IMR-90 (cell line): ENCODE results near the gene PRAMEF9. TPM values are rescaled to one million over a fixed set of nuclear protein-coding genes. Genes with fewer than 3 reads are reported as not detected.
"Not testable (repeated sequence)": the region's sequence is repeated elsewhere in the genome, so short reads cannot be mapped to it uniquely, and the experiment has no call there.

Experiments
- ATAC-seq: fragments of 200-7000 bp; cut with Tn5 transposase; 2 replicates; pipeline ENCODE4 v1.9.1; 2020; ENCODE audit warnings: low read depth, mild to moderate bottlenecking, moderate library complexity
- BruUV-seq: library from RNA; stranded (reverse); fragments of 400-500 nt; replicated peaks from 2 replicates; lab custom pipeline; 2021; lab: Mats Ljungman, UMichigan
- CTCF ChIA-PET: fragments of 300-600 bp; formaldehyde crosslinking; extraction: SDS; loops from one replicate; lab custom pipeline; 2021; ENCODE audit warnings: antibody characterized with exemption; lab: Yijun Ruan, JAX
- POLR2A ChIA-PET: fragments of 300-600 bp; sonication (Branson Sonifier 250); formaldehyde crosslinking; loops from one replicate; lab custom pipeline; 2022; ENCODE audit warnings: antibody characterized with exemption; ENCODE audit not compliant: unreplicated experiment; lab: Charles Lee
- DNase-seq: peaks from one replicate; pipeline ENCODE4 v3.0.0; 2013
- H2AFZ ChIP-seq: replicated peaks from 2 replicates; pipeline ENCODE3; 2013; ENCODE audit warnings: low read length, mild to moderate bottlenecking; ENCODE audit not compliant: poor library complexity
- H2AK5ac ChIP-seq: 2 replicates; pipeline ENCODE4 v1.6.1; 2013; ENCODE audit warnings: low read depth, low read length, inconsistent platforms
- H2AK9ac ChIP-seq: replicated peaks from 2 replicates; pipeline ENCODE3; 2013; ENCODE audit warnings: mild to moderate bottlenecking, low read depth, low read length, moderate library complexity; ENCODE audit not compliant: poor library complexity
- H2BK120ac ChIP-seq: 2 replicates; pipeline ENCODE4 v1.6.1; 2013; ENCODE audit warnings: low read depth, low read length, inconsistent platforms
- H2BK15ac ChIP-seq: 3 replicates; pipeline ENCODE4 v1.6.1; 2013; ENCODE audit warnings: low read depth, low read length, inconsistent platforms
- H2BK20ac ChIP-seq: 2 replicates; pipeline ENCODE4 v1.6.1; 2013; ENCODE audit warnings: low read depth, mild to moderate bottlenecking, inconsistent platforms, low read length, moderate library complexity
- H2BK5ac ChIP-seq: 2 replicates; pipeline ENCODE4 v1.6.1; 2013; ENCODE audit warnings: mild to moderate bottlenecking, low read depth, low read length, inconsistent platforms; ENCODE audit not compliant: poor library complexity, severe bottlenecking
- H3K14ac ChIP-seq: replicated peaks from 2 replicates; pipeline ENCODE4 v1.6.1; 2013; ENCODE audit warnings: low read depth, low read length, inconsistent platforms
- H3K18ac ChIP-seq: 2 replicates; pipeline ENCODE4 v1.6.1; 2013; ENCODE audit warnings: low read depth, low read length, control low read depth
- H3K23ac ChIP-seq: 2 replicates; pipeline ENCODE4 v1.6.1; 2013; ENCODE audit warnings: low read depth, low read length, inconsistent platforms
- H3K27ac ChIP-seq: 2 replicates; pipeline ENCODE4 v1.5.1; 2013; ENCODE audit warnings: mild to moderate bottlenecking, control low read depth, low read length; ENCODE audit not compliant: insufficient read depth
- H3K27me3 ChIP-seq: 2 replicates; pipeline ENCODE4 v1.6.1; 2013; ENCODE audit warnings: low read length; ENCODE audit not compliant: control insufficient read depth, insufficient read depth
- H3K36me3 ChIP-seq: 2 replicates; pipeline ENCODE4 v1.6.1; 2013; ENCODE audit warnings: low read length, mixed read lengths; ENCODE audit not compliant: control insufficient read depth, insufficient read depth
- H3K4ac ChIP-seq: 2 replicates; pipeline ENCODE4 v1.6.1; 2013; ENCODE audit warnings: low read depth, low read length, inconsistent platforms
- H3K4me1 ChIP-seq: 2 replicates; pipeline ENCODE4 v1.6.1; 2013; ENCODE audit warnings: low read length, mixed read lengths; ENCODE audit not compliant: control insufficient read depth, insufficient read depth
- H3K4me2 ChIP-seq: 2 replicates; pipeline ENCODE4 v1.6.1; 2013; ENCODE audit warnings: low read depth, mild to moderate bottlenecking, control low read depth, low read length, moderate library complexity
- H3K4me3 ChIP-seq: 2 replicates; pipeline ENCODE4 v1.5.1; 2013; ENCODE audit warnings: low read depth, mild to moderate bottlenecking, control low read depth, low read length, moderate library complexity; ENCODE audit not compliant: insufficient read depth
- H3K56ac ChIP-seq: 2 replicates; pipeline ENCODE4 v1.6.1; 2013; ENCODE audit warnings: low read length, inconsistent platforms; ENCODE audit not compliant: insufficient read depth; ENCODE audit errors: extremely low read depth
- H3K79me1 ChIP-seq, 2 experiments: 2 replicates each; pipeline ENCODE4 v1.6.1; 2013; ENCODE audit warnings: low read length in 2 of 2, inconsistent platforms in 1 of 2, low read depth in 1 of 2
- H3K9ac ChIP-seq: 2 replicates; pipeline ENCODE4 v1.6.1; 2013; ENCODE audit warnings: low read depth, low read length, control low read depth
- H3K9me1 ChIP-seq: 2 replicates; pipeline ENCODE4 v1.6.1; 2013; ENCODE audit warnings: low read length, inconsistent platforms; ENCODE audit not compliant: insufficient read depth
- H3K9me3 ChIP-seq: 2 replicates; pipeline ENCODE4 v1.6.1; 2013; ENCODE audit warnings: low read length; ENCODE audit not compliant: control insufficient read depth, insufficient read depth
- H4K20me1 ChIP-seq: 2 replicates; pipeline ENCODE4 v1.6.1; 2013; ENCODE audit warnings: low read length, inconsistent platforms; ENCODE audit not compliant: insufficient read depth
- H4K5ac ChIP-seq: 2 replicates; pipeline ENCODE4 v1.6.1; 2013; ENCODE audit warnings: mild to moderate bottlenecking, low read depth, low read length, control low read depth
- H4K8ac ChIP-seq, 2 experiments: 2 replicates each; pipeline ENCODE4 v1.6.1; 2013; ENCODE audit warnings: low read depth in 2 of 2, low read length in 2 of 2, control low read depth in 1 of 2, inconsistent platforms in 1 of 2
- H4K91ac ChIP-seq: 2 replicates; pipeline ENCODE4 v1.6.1; 2013; ENCODE audit warnings: low read depth, low read length, inconsistent platforms; ENCODE audit not compliant: insufficient read depth
- WGBS, 2 experiments: methylation state at CpG; one replicate each; pipeline versions ENCODE4 v1.1.5 to v1.1.7; 2013; ENCODE audit warnings: missing lambda C conversion rate in 2 of 2; ENCODE audit not compliant: insufficient read length in 1 of 2; ENCODE audit errors: extremely low coverage in 2 of 2; 5-methylcytosine and 5-hydroxymethylcytosine counted together
- dilution Hi-C: fragments of 300-500 bp; cut with HindIII; formaldehyde crosslinking; loops from one replicate; pipeline ENCODE4 v1.14.3; 2018; ENCODE audit warnings: low sequenced_read_pairs; ENCODE audit not compliant: unreplicated experiment
- in situ Hi-C: fragments of 300-500 bp; cut with MboI; formaldehyde crosslinking; loops from 3 replicates; pipeline ENCODE4 v1.14.3; 2019; ENCODE audit warnings: low sequenced_read_pairs, inconsistent platforms, mixed read lengths
- intact Hi-C: fragments of 100-400 bp; cut with micrococcal nuclease; formaldehyde crosslinking; loops from 2 replicates; pipeline ENCODE4 v1.10.0; 2022
- polyA plus RNA-seq, 3 experiments: library from polyadenylated mRNA; depleted of rRNA; stranded (reverse); fragments of >200 nt; gene quantifications; 2 replicates each; pipeline ENCODE4 v1.2.3, GENCODE V29; 2012; ENCODE audit warnings: low replicate concordance in 1 of 3
- total RNA-seq: library from RNA; depleted of rRNA; stranded (reverse); fragments of >200 nt; gene quantifications from 2 replicates; pipeline ENCODE4 v1.2.3, GENCODE V29; 2012

Gene PRAMEF9
- total and polyA plus RNA-seq, 2 of the 4 experiments (the other 2 are of a cell fraction) = not detected

GRCh38 chr1:13208712-13209111 is 37.1 kb downstream of the PRAMEF9 start:
- H3K27ac ChIP-seq, H3K4me1 ChIP-seq, H2AK9ac ChIP-seq, H2AK5ac ChIP-seq, H4K5ac ChIP-seq, H2BK120ac ChIP-seq, H3K56ac ChIP-seq, H2BK5ac ChIP-seq, H3K9me1 ChIP-seq, H3K14ac ChIP-seq, H2BK20ac ChIP-seq, H3K4me3 ChIP-seq, H2AFZ ChIP-seq, in situ Hi-C loops, POLR2A ChIA-PET, H3K18ac ChIP-seq, H4K20me1 ChIP-seq, H3K27me3 ChIP-seq, ATAC-seq, BruUV-seq, H3K79me1 ChIP-seq, H4K91ac ChIP-seq, CTCF ChIA-PET, DNase-seq, H3K9me3 ChIP-seq, H3K9ac ChIP-seq, intact Hi-C loops, H2BK15ac ChIP-seq, H3K4me2 ChIP-seq, dilution Hi-C loops, H3K23ac ChIP-seq, H3K4ac ChIP-seq, H4K8ac ChIP-seq, H3K36me3 ChIP-seq: not testable (repeated sequence)
- WGBS, 2 experiments = no CpG with 5 or more reads among the region's 9 CpGs

DNA sequence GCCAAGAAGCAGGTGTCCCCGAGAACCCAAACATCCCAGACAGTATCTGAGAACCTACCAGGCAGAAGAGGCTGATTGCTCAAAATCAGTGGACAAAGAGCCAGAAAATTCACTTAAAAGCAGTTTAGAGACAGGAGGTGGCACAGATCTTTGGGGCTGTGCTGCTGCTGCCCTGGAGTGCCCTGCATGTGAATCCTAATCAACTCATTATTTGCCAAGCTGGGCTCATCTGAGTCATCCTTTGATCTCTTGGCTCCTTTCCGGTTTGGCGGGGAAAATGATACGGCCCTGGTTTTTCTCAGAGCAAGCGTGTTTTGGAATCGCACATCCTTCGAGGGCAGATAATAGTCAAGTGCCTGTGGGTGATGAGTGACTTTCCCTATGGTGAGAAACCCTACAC is 45.0 kb downstream of the PRAMEF9 start:
- H4K8ac ChIP-seq, H2BK5ac ChIP-seq, CTCF ChIA-PET, H2AFZ ChIP-seq, H4K5ac ChIP-seq, H4K91ac ChIP-seq, H3K4me3 ChIP-seq, H2BK15ac ChIP-seq, in situ Hi-C loops, H3K4me1 ChIP-seq, H3K4ac ChIP-seq, H3K36me3 ChIP-seq, DNase-seq, H3K9me3 ChIP-seq, POLR2A ChIA-PET, H3K18ac ChIP-seq, H3K9ac ChIP-seq, H3K14ac ChIP-seq, H3K27me3 ChIP-seq, H3K27ac ChIP-seq, BruUV-seq, H4K20me1 ChIP-seq, H2AK5ac ChIP-seq, H3K23ac ChIP-seq, H3K9me1 ChIP-seq, H2BK120ac ChIP-seq, intact Hi-C loops, H2BK20ac ChIP-seq, ATAC-seq, H3K79me1 ChIP-seq, H3K4me2 ChIP-seq, H3K56ac ChIP-seq, dilution Hi-C loops, H2AK9ac ChIP-seq: not testable (repeated sequence)
- WGBS, 2 experiments = no CpG with 5 or more reads among the region's 7 CpGs
